CD4-positive, alpha-beta T cell treated with Interleukin-15 for 4 hours (primary cell): ENCODE data around the gene TRAPPC10.
"Not testable (repeated sequence)": the region's sequence is repeated elsewhere in the genome, so short reads cannot be mapped to it uniquely, and the experiment has no call there.

ENCODE experiments used
- DNase-seq: peaks from one replicate; pipeline ENCODE4 v3.0.0-alpha.2; 2020; ENCODE audit warnings: low spot score

Gene TRAPPC10

GRCh38 chr21:44089001-44089911 lies 77.1 kb downstream of the TRAPPC10 start:
- peak; percentile 63 for DNase-seq

- DNase-seq = no peak
These were observed 78.2 kb downstream of the TRAPPC10 start for GRCh38 chr21:44090325-44090724.

- DNase-seq = no peak
These were observed 80.1 kb downstream of the TRAPPC10 start for GRCh38 chr21:44092211-44092610.

- no peak for DNase-seq
These were observed 81.7 kb downstream of the TRAPPC10 start for GRCh38 chr21:44093761-44094160.

- DNase-seq = no peak
These were observed 82.7 kb downstream of the TRAPPC10 start for GRCh38 chr21:44094832-44095231.

GRCh38 chr21:44098507-44098906 lies 86.4 kb downstream of the TRAPPC10 start:
- DNase-seq = not testable (repeated sequence)

GRCh38 chr21:44098964-44099363 lies 86.9 kb downstream of the TRAPPC10 start:
- DNase-seq = not testable (repeated sequence)

- peak; percentile 35 for DNase-seq
These were observed 95.0 kb downstream of the TRAPPC10 start, which contains the start of gene PWP2 for GRCh38 chr21:44107026-44107501. PWP2 (plus strand) TSS chr21:44107399; CDS start chr21:44107417, 18 bp downstream.

GRCh38 chr21:44107589-44107988 lies 95.5 kb downstream of the TRAPPC10 start:
- DNase-seq = not testable (repeated sequence)

GRCh38 chr21:44113702-44114371 lies 101.7 kb downstream of the TRAPPC10 start:
- DNase-seq = not testable (repeated sequence)

GRCh38 chr21:44122131-44122530 lies 110.0 kb downstream of the TRAPPC10 start:
- not testable (repeated sequence) for DNase-seq

GRCh38 chr21:44127827-44128226 lies 115.7 kb downstream of the TRAPPC10 start:
- not testable (repeated sequence) for DNase-seq

- DNase-seq = not testable (repeated sequence)
These were observed 121.6 kb downstream of the TRAPPC10 start for GRCh38 chr21:44133715-44134057.

GRCh38 chr21:44134732-44135131 lies 122.6 kb downstream of the TRAPPC10 start:
- DNase-seq = not testable (repeated sequence)

- peak; percentile 50 for DNase-seq
These were observed 125.9 kb downstream of the TRAPPC10 start for GRCh38 chr21:44138039-44138438.

- peak; percentile 0 for DNase-seq
These were observed 127.9 kb downstream of the TRAPPC10 start for GRCh38 chr21:44139787-44140551.

GRCh38 chr21:44140552-44140932 lies 128.4 kb downstream of the TRAPPC10 start:
- not testable (repeated sequence) for DNase-seq

GRCh38 chr21:44142470-44142869 lies 130.4 kb downstream of the TRAPPC10 start:
- DNase-seq = not testable (repeated sequence)

- DNase-seq = peak; percentile 42
These were observed 131.3 kb downstream of the TRAPPC10 start for GRCh38 chr21:44143380-44143779.

GRCh38 chr21:44143996-44144395 lies 131.9 kb downstream of the TRAPPC10 start:
- not testable (repeated sequence) for DNase-seq

- DNase-seq = not testable (repeated sequence)
These were observed 132.9 kb downstream of the TRAPPC10 start for GRCh38 chr21:44144784-44145602.
